ENCODE data around the gene DHCR24. TPM values are rescaled to one million over a fixed set of nuclear protein-coding genes. Genes with fewer than 3 reads are reported as not detected.

Gene DHCR24
- total RNA-seq, 1 experiment from 2014 or later, result 369 TPM

- DNase-seq, result peak; percentile 8 to 95
- no peaks in the 10 kb centered on the region for H3K36me3 ChIP-seq (ENCODE audit: low read depth)
Observed at GRCh38 chr1:54904476-54905048, 17.6 kb upstream of the DHCR24 start.

GRCh38 chr1:54894271-54894670, 7.3 kb upstream of the DHCR24 start:
- intact Hi-C loops (cut with micrococcal nuclease; ENCODE audit: unreplicated experiment), result no loop called here
- no peak overlapping the region for H3K27ac ChIP-seq
- no peaks in the 10 kb centered on the region for H3K79me2 ChIP-seq (ENCODE audit: low read depth)
- no TSS peak for BruUV-seq (replicated peaks)
- H3K9me2 ChIP-seq (ENCODE audit: insufficient read depth), result no peaks in the 10 kb centered on the region
- no peaks in the 10 kb centered on the region for H3K27me3 ChIP-seq (ENCODE audit: insufficient read depth, low read depth)
- no peaks in the 10 kb centered on the region for H4K20me1 ChIP-seq (ENCODE audit: insufficient read depth)
- CTCF ChIA-PET, result no interaction called here
- TF ChIP-seq CTCF (conservative IDR thresholded peaks at IDR 0.05) (no peak), EZH2 (IDR thresholded peaks at IDR 0.05; ENCODE audit: low read depth) (no peak)
- DNase-seq, result no peak
- H3K4me3 ChIP-seq, result no peak overlapping the region
- H3F3A ChIP-seq (ENCODE audit: insufficient read depth, low read depth), result 0 out of 2 replicates have a peak, but pooled peaks cover under 1% of the 10 kb centered on the region
- H3K36me3 ChIP-seq (ENCODE audit: low read depth), result no peaks in the 10 kb centered on the region
- POLR2A ChIA-PET (ENCODE audit: unreplicated experiment), result no interaction called here
- no peaks in the 10 kb centered on the region for H3K9me3 ChIP-seq (ENCODE audit: insufficient read depth, low read depth)
- peaks cover 9% of the 10 kb centered on the region; the same call in 1 of the 2 replicates for H3K4me1 ChIP-seq (replicated peaks; ENCODE audit: insufficient read depth)
- H3K4me2 ChIP-seq, result no peak overlapping the region
- no peak overlapping the region for H2AFZ ChIP-seq

More at GRCh38 chr1:54904476-54905048, 17.6 kb upstream of the DHCR24 start:
- H3K4me2 ChIP-seq, result peak overlapping the region; percentile 6; the same call in 1 of the 2 replicates
- H3K9me2 ChIP-seq (ENCODE audit: insufficient read depth), result no peaks in the 10 kb centered on the region
- no TSS peak for BruUV-seq (replicated peaks)
- H3K9me3 ChIP-seq (ENCODE audit: insufficient read depth, low read depth), result no peaks in the 10 kb centered on the region
- POLR2A ChIA-PET (ENCODE audit: unreplicated experiment), result interaction anchor here (0.7 kb wide), 1 partner anchor 882 kb away, joined by 4 read pairs; no protein-coding TSS in a partner anchor
- intact Hi-C loops (cut with micrococcal nuclease; ENCODE audit: unreplicated experiment), result no loop called here
- H3K27ac ChIP-seq, result peak overlapping the region; percentile 61
- peaks cover 9% of the 10 kb centered on the region for H3F3A ChIP-seq (ENCODE audit: insufficient read depth, low read depth)
- H4K20me1 ChIP-seq (ENCODE audit: insufficient read depth), result no peaks in the 10 kb centered on the region
- no peaks in the 10 kb centered on the region for H3K79me2 ChIP-seq (ENCODE audit: low read depth)
- peaks cover 20% of the 10 kb centered on the region for H3K4me1 ChIP-seq (replicated peaks; ENCODE audit: insufficient read depth)
- no peaks in the 10 kb centered on the region for H3K27me3 ChIP-seq (ENCODE audit: insufficient read depth, low read depth)
- H3K4me3 ChIP-seq, result no peak overlapping the region
- CTCF ChIA-PET, result no interaction called here
- TF ChIP-seq EZH2 (IDR thresholded peaks at IDR 0.05; ENCODE audit: low read depth), result no peak
- no peak for TF ChIP-seq CTCF (conservative IDR thresholded peaks at IDR 0.05)
- no peak overlapping the region for H2AFZ ChIP-seq

- ChIA-PET CTCF (no interaction called here), POLR2A (ENCODE audit: unreplicated experiment) (interaction anchor here (0.8 kb wide), 1 partner anchor 106 kb away, joined by 8 read pairs; no protein-coding TSS in a partner anchor)
- H3K27me3 ChIP-seq (ENCODE audit: insufficient read depth, low read depth), result no peaks in the 10 kb centered on the region
- TF ChIP-seq EZH2 (IDR thresholded peaks at IDR 0.05; ENCODE audit: low read depth) (no peak), CTCF (conservative IDR thresholded peaks at IDR 0.05) (no peak)
- no peaks in the 10 kb centered on the region for H4K20me1 ChIP-seq (ENCODE audit: insufficient read depth)
- H3K79me2 ChIP-seq (ENCODE audit: low read depth), result no peaks in the 10 kb centered on the region
- no TSS peak for BruUV-seq (replicated peaks)
- DNase-seq, result no peak
- intact Hi-C loops (cut with micrococcal nuclease; ENCODE audit: unreplicated experiment), result no loop called here
- H3K9me2 ChIP-seq (ENCODE audit: insufficient read depth), result no peaks in the 10 kb centered on the region
- no peak overlapping the region for H3K27ac ChIP-seq
- H3K9me3 ChIP-seq (ENCODE audit: insufficient read depth, low read depth), result no peaks in the 10 kb centered on the region
- H3F3A ChIP-seq (ENCODE audit: insufficient read depth, low read depth), result peaks cover 17% of the 10 kb centered on the region
- no peak overlapping the region for H3K4me3 ChIP-seq
- no peak overlapping the region for H3K4me2 ChIP-seq
- no peak overlapping the region for H2AFZ ChIP-seq
- peaks cover 25% of the 10 kb centered on the region for H3K4me1 ChIP-seq (replicated peaks; ENCODE audit: insufficient read depth)
- no peaks in the 10 kb centered on the region for H3K36me3 ChIP-seq (ENCODE audit: low read depth)
Observed at GRCh38 chr1:54892586-54892985, 5.6 kb upstream of the DHCR24 start.

Measured in PC-9 (cell line).